ENCODE measurements around the gene ESPL1.

DNA sequence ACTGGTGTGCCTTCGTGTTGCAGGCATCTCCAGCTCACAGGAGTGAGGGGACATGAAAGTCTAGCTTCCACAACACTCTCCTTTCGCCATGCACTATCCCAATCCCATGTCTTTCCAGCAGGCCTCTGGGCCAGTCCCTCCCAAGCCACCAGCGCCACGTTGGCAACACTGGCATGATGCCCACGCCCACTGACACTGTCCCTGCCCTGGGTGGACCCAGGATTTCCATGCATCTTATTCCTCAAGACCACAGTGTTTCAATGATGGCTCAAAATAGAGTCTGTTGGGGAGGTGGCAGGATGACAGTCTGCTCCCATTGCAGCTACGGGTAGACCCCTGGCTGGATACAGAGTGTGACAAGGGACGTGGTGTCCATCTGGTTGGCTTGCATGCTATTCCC is 65.7 kb downstream of the ESPL1 start:
- TF ChIP-seq POLR2AphosphoS5 (IDR thresholded peaks at IDR 0.05; ENCODE audit: low read depth, low read length) (no peak), SIN3A (IDR thresholded peaks at IDR 0.05; ENCODE audit: borderline replicate concordance, insufficient read depth, low read length) (no peak)
- TF ChIP-seq, protein P1, sequence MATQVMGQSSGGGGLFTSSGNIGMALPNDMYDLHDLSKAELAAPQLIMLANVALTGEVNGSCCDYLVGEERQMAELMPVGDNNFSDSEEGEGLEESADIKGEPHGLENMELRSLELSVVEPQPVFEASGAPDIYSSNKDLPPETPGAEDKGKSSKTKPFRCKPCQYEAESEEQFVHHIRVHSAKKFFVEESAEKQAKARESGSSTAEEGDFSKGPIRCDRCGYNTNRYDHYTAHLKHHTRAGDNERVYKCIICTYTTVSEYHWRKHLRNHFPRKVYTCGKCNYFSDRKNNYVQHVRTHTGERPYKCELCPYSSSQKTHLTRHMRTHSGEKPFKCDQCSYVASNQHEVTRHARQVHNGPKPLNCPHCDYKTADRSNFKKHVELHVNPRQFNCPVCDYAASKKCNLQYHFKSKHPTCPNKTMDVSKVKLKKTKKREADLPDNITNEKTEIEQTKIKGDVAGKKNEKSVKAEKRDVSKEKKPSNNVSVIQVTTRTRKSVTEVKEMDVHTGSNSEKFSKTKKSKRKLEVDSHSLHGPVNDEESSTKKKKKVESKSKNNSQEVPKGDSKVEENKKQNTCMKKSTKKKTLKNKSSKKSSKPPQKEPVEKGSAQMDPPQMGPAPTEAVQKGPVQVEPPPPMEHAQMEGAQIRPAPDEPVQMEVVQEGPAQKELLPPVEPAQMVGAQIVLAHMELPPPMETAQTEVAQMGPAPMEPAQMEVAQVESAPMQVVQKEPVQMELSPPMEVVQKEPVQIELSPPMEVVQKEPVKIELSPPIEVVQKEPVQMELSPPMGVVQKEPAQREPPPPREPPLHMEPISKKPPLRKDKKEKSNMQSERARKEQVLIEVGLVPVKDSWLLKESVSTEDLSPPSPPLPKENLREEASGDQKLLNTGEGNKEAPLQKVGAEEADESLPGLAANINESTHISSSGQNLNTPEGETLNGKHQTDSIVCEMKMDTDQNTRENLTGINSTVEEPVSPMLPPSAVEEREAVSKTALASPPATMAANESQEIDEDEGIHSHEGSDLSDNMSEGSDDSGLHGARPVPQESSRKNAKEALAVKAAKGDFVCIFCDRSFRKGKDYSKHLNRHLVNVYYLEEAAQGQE (IDR thresholded peaks at IDR 0.05; ENCODE audit: insufficient read depth in 1 of 2, low read depth in 2 of 2, low read length in 2 of 2) = no peak
